Measurements from ENCODE around the gene MINK1.

GRCh38 chr17:4800462-4801196, 32.5 kb upstream of the MINK1 start:
- TF ChIP-seq EZH2 (IDR thresholded peaks at IDR 0.05; ENCODE audit: low read depth) (no peak), CTCF (conservative IDR thresholded peaks at IDR 0.05) (no peak)

Measured in PC-9 (cell line).